HuH-7 (cell line): Measurements from ENCODE around the gene HSD17B8.
"Not testable (repeated sequence)": the region's sequence is repeated elsewhere in the genome, so short reads cannot be mapped to it uniquely, and the experiment has no call there.

Experiments used
- DNase-seq: peaks from one replicate; pipeline ENCODE4 v3.0.0; 2011; ENCODE audit warnings: low spot score

HSD17B8 gene

DNA sequence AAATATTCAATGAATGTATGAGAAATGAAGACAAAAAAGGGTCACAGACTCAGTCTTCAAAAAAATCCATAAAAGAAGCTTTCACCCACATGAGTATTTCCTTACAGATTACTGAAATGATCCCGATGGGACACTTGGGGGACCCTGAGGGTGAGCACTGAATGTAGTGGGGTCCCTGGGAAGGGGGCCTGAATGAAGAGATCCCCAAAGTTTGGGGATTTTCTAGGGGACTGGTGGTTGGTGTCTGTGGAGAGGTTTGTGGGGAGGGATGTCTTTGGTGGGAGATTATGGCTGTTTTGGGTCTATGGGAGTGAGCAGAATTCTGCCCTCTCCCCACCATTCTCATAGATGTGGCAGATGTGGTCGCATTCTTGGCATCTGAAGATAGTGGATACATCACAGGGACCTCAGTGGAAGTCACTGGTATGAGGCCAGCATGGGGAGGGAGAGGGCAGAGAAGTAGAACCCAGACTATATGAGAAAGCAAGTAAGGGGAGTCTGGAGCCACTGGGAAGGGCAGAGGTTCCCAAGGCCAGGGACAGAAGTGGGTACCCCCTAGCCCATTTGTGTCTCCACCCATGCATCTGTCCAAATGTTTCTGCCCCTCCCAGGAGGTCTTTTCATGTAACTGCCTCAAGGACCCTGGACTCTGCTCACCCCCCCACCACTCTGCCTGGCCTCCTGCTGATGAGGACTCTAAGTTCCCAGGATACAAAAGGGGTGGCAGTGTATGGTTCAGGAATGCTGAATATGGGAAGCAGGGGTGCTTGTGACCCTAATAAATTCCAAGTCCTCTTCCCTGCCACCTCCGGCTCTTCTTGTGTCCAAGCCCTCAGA lies 1.8 kb downstream of the HSD17B8 start:
- DNase-seq, result no peak

DNA sequence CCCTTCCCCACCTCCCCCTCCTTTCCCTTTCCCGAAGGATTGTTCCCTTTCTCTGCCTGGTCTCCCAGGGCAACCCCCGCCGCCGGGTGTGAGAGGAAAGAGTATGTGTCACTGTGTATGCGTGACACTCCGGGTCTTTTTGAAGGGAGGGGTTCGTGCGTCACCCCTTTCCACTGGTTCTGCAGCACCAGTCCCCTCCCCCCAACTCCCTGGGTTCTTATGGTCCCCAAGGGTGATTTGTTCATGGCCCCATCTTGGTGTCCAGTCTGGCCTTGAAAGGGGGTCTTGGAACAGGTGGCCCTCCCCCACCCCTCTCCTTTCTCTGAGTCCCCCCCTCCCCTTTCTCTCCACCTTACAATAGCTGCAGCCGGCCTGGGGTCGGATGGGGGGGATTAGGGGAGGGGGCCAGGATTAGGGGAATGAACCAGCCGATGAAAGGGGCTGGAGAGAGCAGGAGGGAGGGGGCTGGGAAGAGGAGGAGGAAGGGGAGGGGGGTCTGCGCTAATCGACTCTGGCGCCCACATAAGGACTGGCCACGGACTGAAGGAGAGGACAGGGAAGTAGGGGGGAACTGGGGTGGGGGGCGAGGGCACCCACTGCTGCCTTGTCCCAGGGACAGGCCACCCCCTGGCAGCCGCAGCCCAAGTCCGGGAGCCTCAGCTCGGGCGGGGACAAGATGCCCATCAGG lies 2.6 kb downstream of the HSD17B8 start:
- no peak for DNase-seq

DNA sequence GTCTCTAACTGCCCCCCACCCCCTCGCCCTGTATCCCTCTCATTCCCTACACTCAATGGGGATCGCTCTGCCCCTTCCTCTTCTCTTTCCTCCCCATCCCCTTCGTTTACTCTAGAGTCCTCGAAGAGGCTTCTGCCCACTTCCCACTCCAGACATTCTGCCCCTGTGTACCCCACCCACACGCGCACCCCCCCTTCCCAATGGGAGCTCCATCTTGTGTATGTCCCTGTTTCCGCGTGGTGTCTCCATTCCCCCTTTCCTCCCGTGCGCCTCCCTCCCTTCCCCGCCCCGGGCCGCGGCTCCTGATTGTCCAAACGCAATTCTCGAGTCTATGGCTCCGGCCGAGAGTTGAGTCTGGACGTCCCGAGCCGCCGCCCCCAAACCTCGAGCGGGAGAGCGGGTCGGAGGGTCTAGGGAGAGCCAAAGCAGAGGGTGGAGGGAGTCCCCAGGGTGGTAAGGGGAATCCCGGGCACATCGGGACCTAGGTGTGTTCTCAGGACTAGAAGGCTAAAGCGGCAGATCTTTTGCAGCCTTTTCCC lies 3.2 kb downstream of the HSD17B8 start:
- DNase-seq, result no peak

DNA sequence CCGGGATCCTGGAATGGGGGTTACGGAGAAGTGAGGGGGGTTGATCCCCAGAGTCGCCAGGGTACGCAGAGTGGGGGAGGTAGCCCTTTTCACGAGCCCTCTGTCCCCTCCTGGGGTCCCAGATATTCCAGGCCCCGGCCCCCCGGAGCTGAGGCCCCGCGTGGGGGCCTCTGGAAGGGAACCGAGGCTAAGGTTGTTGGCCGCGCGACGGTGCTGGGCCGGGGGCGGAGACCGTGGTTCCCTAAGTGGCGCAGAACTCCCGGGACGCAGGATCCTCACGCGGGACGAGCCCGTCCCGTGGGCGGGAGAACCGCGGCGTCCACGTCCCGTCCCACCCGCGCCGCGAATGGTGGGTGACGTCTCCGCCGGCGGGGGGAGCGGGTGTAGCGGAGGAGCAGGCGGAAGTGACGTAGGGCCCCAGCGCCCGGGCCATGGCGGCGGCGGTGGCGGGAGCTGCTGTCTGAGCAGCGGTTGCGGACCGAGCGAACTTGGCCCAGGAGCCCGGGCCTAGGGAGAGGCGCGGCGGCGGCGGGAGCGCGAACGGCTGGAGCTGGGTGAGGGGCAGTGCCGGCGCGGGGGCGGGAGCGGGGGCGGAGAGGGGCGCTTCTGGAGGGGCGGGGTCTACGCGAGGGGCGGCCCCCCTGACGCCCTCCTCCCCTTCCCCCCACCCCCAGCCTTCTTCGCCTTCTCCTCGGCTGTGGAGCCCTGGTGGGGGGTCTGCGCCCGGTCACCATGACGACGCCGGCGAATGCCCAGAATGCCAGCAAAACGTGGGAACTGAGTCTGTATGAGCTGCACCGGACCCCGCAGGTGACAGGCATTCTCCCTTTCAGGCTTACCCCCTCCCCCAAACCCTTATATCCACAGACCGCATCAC lies 3.9 kb downstream of the HSD17B8 start, which contains the start of gene RING1:
TSS of gene RING1 (plus strand) at position 410 of the 877 bp plus-strand sequence. CDS start at position 733, 323 bp downstream.
- DNase-seq, result peak; percentile 85

DNA sequence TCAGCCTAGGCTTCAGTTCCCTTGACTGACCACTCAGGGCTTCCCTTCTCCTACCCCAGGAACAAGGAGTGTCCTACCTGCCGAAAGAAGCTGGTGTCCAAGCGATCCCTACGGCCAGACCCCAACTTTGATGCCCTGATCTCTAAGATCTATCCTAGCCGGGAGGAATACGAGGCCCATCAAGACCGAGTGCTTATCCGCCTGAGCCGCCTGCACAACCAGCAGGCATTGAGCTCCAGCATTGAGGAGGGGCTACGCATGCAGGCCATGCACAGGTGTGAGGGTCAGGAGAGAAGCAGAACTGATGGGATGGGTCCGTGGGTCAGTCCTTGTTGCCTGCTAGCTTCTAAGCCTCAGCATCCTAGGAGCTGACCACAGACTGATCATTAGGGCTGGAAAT lies 5.4 kb downstream of the HSD17B8 start:
- no peak for DNase-seq

DNA sequence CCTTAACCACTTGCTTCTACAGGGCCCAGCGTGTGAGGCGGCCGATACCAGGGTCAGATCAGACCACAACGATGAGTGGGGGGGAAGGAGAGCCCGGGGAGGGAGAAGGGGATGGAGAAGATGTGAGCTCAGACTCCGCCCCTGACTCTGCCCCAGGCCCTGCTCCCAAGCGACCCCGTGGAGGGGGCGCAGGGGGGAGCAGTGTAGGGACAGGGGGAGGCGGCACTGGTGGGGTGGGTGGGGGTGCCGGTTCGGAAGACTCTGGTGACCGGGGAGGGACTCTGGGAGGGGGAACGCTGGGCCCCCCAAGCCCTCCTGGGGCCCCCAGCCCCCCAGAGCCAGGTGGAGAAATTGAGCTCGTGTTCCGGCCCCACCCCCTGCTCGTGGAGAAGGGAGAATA lies 6.7 kb downstream of the HSD17B8 start:
- DNase-seq, result no peak

DNA sequence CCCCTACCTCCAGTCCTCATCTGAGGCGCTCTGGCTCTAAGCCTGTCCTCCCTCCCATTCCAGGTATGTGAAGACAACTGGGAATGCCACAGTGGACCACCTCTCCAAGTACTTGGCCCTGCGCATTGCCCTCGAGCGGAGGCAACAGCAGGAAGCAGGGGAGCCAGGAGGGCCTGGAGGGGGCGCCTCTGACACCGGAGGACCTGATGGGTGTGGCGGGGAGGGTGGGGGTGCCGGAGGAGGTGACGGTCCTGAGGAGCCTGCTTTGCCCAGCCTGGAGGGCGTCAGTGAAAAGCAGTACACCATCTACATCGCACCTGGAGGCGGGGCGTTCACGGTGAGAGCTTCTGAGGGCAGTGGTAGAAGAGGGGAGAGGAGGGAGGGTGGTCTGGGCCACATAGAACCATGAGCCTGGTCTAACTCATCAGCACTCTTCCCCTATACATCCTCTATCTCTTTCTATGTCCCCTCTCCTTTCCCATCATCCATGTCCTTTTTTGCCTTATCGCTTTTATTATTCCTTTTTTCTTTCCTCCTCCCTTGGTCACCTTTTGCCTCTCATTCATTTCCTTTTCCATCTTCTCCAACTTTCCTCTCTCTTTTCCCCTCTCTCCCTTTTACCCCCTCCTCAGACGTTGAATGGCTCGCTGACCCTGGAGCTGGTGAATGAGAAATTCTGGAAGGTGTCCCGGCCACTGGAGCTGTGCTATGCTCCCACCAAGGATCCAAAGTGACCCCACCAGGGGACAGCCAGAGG lies 7.4 kb downstream of the HSD17B8 start:
- no peak for DNase-seq

DNA sequence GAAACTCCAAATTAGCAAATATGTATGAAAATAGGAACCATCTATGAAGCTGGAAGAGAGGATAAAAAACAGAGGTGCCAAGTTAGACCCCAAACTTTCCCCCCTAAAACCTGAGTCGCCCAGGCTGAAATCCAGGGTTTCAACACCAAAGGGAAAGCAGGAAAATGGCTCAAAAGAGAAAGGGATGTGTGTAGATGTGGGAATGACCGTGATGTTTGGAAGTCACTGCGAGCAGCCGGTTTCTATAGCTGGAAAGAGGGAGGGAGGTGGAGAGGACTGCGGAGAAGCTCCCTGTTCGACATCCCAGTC lies 8.4 kb downstream of the HSD17B8 start:
- DNase-seq, result no peak

DNA sequence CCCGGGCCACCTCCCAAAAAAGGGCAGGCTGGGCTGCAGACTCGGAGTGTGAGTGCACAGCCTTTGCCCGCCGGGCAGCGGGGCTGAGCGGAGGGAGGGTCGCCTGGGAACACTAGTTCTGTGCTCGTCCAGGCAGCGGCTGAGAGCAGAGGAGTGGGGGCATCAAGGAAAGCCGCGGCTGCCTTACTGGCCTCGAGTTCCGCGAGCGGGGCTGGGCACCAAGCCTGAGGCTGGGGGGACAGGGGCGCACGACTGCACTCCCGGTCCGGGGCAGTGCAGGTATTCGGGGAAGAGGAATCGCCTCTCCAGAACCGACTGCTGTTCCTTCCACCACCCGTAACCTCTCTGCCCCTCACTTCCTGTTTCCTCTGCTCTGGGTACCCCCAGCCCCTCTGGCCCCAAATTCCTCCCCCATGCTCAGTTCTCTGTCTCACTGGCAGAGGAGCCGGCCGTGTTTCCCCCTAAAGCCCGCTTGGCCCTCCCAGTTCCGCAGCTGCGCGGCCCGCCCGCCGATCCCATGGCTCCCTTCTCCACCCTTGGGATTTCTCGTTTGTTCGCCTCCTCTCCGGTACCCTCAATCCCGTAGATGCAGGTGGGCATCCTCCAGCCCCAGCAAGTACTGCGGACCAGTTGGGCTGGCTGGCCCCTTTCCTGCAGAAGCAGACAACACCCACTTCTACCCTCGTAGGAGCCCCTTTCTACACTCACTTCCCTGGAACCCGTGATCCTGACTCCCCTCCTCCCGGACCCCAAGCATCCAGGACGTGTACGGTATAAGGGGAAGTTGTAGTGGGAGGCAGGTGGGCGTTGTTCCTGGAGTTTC lies 8.9 kb downstream of the HSD17B8 start:
- no peak for DNase-seq

DNA sequence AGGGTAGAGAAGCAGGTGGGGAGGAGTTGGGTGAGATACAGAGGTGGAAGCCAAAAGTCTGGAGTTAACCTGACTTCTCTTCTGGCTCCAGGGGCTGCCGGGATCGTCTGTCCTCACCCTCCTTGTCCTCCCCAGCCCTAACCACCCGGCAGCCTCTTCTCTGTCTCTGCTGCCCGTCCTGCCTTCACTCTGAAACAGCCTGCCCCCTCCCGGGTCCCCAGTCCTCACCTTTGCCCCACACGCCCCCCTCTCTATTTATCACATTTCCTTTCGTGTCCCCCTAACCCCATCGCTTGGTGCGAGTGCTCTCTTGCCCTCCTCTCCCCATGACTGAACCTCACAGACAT lies 9.5 kb downstream of the HSD17B8 start:
- DNase-seq, result no peak

DNA sequence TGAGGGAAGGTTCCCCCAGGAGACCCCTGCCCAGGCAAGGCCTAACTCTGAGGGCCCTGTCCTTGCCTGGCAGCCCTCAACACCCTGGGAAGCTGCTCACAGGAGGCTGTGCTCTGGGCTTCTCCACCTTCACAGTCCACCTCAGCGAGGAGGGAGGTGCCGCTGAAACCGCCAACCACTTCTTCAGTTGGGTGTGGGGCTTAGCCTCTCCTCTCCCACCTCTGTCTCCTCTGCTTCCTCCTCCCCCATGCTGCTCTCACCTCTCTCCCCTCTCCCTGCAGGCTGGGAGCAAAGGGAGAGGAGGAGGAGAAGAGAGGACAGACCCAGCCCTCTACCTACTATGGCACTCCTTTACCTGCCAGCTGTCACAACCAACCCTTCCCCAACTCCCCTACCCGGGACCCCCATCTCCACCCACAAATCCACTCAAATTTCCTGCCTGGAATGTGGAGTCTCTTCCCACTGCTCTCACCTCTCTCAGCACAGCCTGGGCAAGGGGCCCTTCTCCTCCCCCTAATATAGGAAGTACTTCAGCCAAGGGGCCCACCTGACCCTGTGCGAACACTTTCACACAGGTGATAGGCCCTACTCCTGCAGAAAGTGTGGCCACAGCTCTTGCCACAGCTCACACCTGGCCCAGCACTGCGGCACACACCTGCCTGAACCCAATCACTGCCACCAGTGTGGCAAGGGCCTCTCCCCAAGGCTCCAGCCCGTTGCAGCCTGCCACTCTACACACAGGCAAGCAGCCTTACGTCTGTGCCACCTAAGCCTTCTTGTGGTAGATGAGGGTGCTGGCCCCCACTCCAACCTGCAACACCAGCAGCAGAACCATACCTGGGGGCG lies 11.0 kb downstream of the HSD17B8 start:
- no peak for DNase-seq

DNA sequence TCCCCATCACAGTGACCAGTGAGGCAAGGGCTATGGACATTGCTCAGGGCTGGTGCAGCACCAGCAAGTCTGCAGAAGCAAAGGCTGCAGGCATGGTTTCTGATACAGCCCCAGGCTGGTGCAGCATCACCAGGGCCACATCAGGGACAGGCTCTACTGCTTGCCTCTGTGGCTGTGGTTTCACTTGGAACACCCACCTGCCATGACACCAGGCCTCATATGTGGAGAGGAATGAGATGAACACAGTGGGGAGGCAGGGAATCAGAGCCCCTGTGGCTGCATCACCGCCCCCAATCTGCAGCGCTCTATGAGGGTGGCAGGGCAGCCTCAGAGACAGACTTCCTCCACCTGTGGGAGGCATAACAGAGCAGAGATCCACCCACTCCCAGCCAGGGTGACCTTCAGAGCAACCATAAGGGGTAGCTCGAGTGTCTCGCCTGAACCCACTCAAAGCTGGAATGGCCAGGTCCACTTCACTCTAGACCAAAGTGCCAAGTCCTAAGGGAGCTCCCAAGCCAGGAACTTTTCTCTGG lies 11.7 kb downstream of the HSD17B8 start:
- DNase-seq, result no peak

DNA sequence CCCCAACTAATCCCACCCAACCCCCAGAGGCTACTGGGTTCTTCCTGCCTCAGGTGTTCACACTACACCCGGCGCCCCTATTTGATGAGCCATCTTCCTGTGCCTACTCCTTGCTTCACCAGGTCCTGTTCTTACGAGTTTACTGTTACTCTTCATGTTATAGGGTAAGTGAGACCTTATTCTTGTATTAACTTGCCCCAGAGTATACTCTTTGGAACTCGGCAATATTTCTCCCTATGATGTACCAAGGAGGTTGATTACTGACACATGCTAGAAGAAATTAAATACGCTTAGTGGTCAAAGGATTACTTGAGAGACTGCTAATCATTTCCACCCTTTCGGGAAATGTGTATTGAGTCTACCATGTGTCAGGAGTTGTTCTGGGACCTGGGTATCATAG lies 12.8 kb downstream of the HSD17B8 start:
- DNase-seq, result no peak

DNA sequence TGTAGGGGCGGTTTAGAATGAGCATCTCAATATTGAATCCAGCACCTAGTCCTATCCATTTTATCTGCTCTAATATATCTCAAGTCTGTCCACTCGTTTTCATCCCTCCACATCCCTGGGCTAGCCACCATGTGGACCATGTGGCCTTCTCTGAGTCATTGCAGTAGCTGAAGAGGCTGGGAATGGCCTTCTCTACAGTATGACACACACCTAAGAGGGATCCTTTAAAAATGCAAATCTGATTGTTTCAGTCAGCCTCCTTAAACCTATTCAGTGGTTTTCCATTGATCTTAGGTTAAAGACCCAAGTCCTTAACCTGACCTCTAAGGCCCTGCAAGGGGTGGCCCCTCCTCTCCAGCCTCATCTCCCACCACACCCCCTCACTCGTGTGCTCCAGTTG lies 13.2 kb downstream of the HSD17B8 start:
- no peak for DNase-seq

DNA sequence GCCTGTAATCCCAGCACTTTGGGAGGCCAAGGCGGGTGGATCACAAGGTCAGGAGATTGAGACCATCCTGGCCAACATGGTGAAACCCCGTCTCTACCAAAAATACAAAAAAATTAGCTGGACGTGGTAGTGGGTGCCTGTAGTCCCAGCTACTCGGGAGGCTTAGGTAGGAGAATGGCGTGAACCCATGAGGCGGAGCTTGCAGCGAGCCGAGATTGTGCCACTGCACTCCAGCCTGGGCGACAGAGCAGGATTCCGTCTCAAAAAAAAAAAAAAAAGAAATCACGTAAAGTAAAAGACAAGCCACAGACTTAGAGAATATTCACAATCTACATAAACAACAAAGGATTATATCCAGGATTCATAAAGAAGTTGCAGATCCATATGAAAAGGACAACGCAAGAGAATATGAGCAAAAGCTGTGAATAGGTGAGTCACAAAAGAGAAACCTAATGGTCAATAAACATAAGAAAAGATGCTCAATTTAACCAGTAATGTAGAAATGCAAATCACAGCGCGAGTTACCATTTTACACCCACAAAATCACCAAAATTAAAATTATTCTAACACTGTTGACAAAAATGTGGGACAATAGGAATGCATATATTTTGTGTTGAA lies 22.2 kb downstream of the HSD17B8 start:
- not testable (repeated sequence) for DNase-seq

DNA sequence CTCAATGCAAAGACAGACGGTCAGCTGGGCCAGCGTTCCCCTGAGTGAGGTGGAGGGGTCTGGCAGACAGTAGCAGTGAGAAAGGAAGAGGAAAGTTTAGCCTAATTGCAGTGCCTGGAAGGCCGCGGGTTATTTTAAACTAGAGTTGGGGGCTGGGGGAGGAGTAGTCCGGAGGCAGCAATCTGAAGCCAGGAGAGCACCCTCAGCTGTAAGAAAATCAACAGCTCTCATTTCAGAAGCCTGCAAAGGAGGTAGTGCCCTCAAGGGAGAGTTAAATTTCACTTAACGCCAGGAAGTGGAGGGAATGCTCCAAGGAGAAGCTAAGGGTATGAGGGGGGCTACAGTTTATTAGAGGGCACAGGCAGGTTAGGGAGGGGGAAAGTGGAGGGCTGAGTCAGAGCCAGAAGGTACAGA lies 30.8 kb downstream of the HSD17B8 start:
- DNase-seq, result no peak

DNA sequence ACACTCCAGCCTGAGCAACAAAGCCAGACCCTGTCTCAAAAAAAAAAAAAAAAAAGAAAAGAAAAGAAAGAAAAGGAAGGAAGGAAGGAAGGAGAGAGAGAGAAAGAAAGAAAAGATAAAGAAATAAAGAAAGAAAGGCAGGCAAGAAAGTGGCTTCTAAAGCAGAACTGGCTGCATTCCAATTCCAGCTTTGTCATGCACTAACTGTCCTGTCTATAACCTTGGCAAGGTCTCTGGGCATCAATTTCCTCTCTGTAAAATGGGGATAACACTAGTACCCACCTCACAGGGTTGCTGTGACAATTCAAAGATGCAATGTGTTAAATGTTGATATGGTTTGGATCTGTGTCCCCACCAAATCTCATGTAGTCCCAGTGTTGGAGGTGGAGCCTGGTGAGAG lies 31.9 kb downstream of the HSD17B8 start:
- no peak for DNase-seq

DNA sequence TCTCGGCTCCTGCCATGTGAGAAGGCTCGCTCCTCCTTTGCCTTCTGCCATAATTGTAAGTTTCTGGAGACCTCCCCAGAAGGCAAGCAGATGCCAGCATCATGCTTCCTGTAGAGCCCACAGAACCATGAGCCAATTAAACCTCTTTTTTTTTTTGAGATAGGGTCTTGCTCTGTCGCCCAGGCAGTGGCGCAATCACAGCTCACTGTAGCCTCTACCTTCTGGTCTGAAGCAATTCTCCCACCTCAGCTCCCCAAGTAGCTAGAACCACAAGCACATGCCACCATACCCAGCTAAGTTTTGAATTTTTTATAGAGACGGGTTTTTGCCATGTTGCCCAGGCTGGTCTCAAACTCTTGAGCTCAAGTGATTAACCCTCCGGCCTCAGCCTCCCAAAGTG lies 32.4 kb downstream of the HSD17B8 start:
- no peak for DNase-seq

DNA sequence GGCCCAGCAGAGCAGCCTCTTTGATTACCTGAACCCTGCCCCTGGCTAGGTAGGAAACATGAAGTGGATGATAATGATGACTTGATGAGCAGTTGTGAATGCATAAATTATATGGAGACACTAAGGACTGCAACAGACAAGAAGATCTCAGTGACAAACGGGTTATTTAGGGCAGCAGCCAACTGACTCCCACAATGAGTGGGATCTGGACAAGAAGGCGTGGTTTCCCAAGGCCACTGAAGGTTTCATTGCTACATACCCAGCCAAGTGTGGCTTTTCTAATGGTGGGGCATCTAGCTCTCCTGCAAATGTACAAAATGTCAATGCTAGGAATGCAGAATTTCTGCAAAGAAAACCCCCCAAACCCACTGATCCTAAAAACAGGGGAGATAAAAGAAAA lies 33.3 kb downstream of the HSD17B8 start:
- no peak for DNase-seq
